Endothelial cell of umbilical vein (primary cell): Measurements from ENCODE around the gene MICB. TPM values are rescaled to one million over a fixed set of nuclear protein-coding genes. Genes with fewer than 3 reads are reported as not detected.
A peak's percentile ranks its signal among the peaks of the same experiment; 100 is the strongest.

Experiments used
- BruUV-seq: library from RNA; stranded (reverse); fragments of 400-500 nt; replicated peaks from 2 replicates; lab custom pipeline; 2021; lab: Mats Ljungman, UMichigan
- CTCF ChIA-PET: fragments of 300-600, 350-600 bp; sonication (Branson Sonifier 250); formaldehyde crosslinking; loops from one replicate; lab custom pipeline; 2021; ENCODE audit warnings: antibody characterized with exemption, inconsistent platforms; lab: Charles Lee
- POLR2A ChIA-PET: fragments of 300-600, 350-600 bp; sonication (Branson Sonifier 250); formaldehyde crosslinking; loops from one replicate; lab custom pipeline; 2021; ENCODE audit warnings: antibody characterized with exemption, inconsistent platforms; lab: Charles Lee
- DNase-seq: peaks from one replicate; pipeline ENCODE4 v3.0.0-alpha.2; 2011; ENCODE audit warnings: low read depth, low spot score
- FAIRE-seq: peaks from 2 replicates; lab custom pipeline; 2011; peaks lifted over from hg19 to GRCh38; lab: Jason Lieb, UNC
- H2AFZ ChIP-seq: 2 replicates; pipeline ENCODE4 v1.6.0; 2012; ENCODE audit warnings: low read depth, low read length, control low read depth, inconsistent platforms
- H3K27ac ChIP-seq: 2 replicates; pipeline ENCODE4 v1.5.1; 2011; ENCODE audit warnings: low read depth, mild to moderate bottlenecking, control low read depth, low read length, moderate library complexity; ENCODE audit not compliant: insufficient read depth
- H3K27me3 ChIP-seq, 2 experiments: 2 replicates each; pipeline versions ENCODE4 v1.6.0 to v1.6.1; 2011; ENCODE audit warnings: low read length in 2 of 2, mixed read lengths in 1 of 2; ENCODE audit not compliant: control insufficient read depth in 2 of 2, insufficient read depth in 2 of 2
- H3K36me3 ChIP-seq, 2 experiments: 2 replicates in 1 of 2; 3 replicates in 1 of 2; pipeline ENCODE4 v1.5.1; 2011; ENCODE audit warnings: low read length in 2 of 2, mild to moderate bottlenecking in 1 of 2, moderate library complexity in 1 of 2; ENCODE audit not compliant: control insufficient read depth in 2 of 2, insufficient read depth in 2 of 2; ENCODE audit errors: extremely low read depth in 1 of 2
- H3K4me1 ChIP-seq: 3 replicates; pipeline ENCODE4 v1.5.1; 2011; ENCODE audit warnings: mild to moderate bottlenecking, low read length; ENCODE audit not compliant: control insufficient read depth, insufficient read depth; ENCODE audit errors: extremely low read depth
- H3K4me2 ChIP-seq: 2 replicates; pipeline ENCODE4 v1.6.1; 2011; ENCODE audit warnings: low read length, control low read depth, mixed read lengths; ENCODE audit not compliant: insufficient read depth
- H3K4me3 ChIP-seq, 3 experiments: fragments of 200-600 bp in 1 of 3; sonication (generic), shearing (Covaris generic) in 1 of 3; replicated peaks in 1 of 3; 2 replicates each; pipeline ENCODE4 v1.5.1; 2011 to 2016; ENCODE audit warnings: control low read depth in 3 of 3, low read length in 3 of 3, mild to moderate bottlenecking in 2 of 3, inconsistent platforms in 1 of 3, low read depth in 1 of 3, moderate library complexity in 1 of 3; ENCODE audit not compliant: insufficient read depth in 1 of 3
- H3K79me2 ChIP-seq: 2 replicates; pipeline ENCODE4 v1.6.0; 2012; ENCODE audit warnings: low read length, inconsistent platforms; ENCODE audit not compliant: control insufficient read depth, insufficient read depth
- H3K9ac ChIP-seq: replicated peaks from 2 replicates; pipeline ENCODE3; 2011; ENCODE audit warnings: low read length, control low read depth; ENCODE audit not compliant: insufficient read depth; ENCODE audit errors: extremely low read depth
- H3K9me1 ChIP-seq: replicated peaks from 3 replicates; pipeline ENCODE4 v1.6.0; 2011; ENCODE audit warnings: mild to moderate bottlenecking, low read length; ENCODE audit not compliant: control insufficient read depth, insufficient read depth; ENCODE audit errors: extremely low read depth
- H3K9me3 ChIP-seq: replicated peaks from 2 replicates; pipeline ENCODE4 v1.5.1; 2012; ENCODE audit warnings: low read length, inconsistent platforms; ENCODE audit not compliant: control insufficient read depth, insufficient read depth
- H4K20me1 ChIP-seq: replicated peaks from 2 replicates; pipeline ENCODE3; 2011; ENCODE audit warnings: mild to moderate bottlenecking, low read length; ENCODE audit not compliant: control insufficient read depth, insufficient read depth; ENCODE audit errors: extremely low read depth
- CTCF ChIP-seq, 2 donors: IDR thresholded peaks; 1 replicate in 1 of 2; 2 replicates in 1 of 2; pipeline ENCODE4 v1.5.1; 2011; ENCODE audit warnings: low read length in 2 of 2, mild to moderate bottlenecking in 2 of 2, moderate library complexity in 2 of 2, control low read depth in 1 of 2, inconsistent platforms in 1 of 2, low read depth in 1 of 2; ENCODE audit not compliant: insufficient read depth in 1 of 2; ENCODE audit errors: extremely low read depth in 1 of 2
- EZH2 ChIP-seq: IDR thresholded peaks from 2 replicates; pipeline ENCODE4 v1.6.1; 2012; ENCODE audit warnings: borderline replicate concordance, low read depth, mild to moderate bottlenecking, moderate library complexity, low read length, inconsistent platforms; ENCODE audit not compliant: severe bottlenecking
- MYC ChIP-seq: IDR thresholded peaks from one replicate; pipeline ENCODE4 v1.6.1; 2011; ENCODE audit warnings: mild to moderate bottlenecking, low read depth, low read length
- POLR2A ChIP-seq: IDR thresholded peaks from 2 replicates; pipeline ENCODE4 v1.6.1; 2012; ENCODE audit warnings: low read depth, mild to moderate bottlenecking, control low read depth, low read length
- POLR2AphosphoS5 ChIP-seq: IDR thresholded peaks from 2 replicates; pipeline ENCODE4 v1.6.1; 2012; ENCODE audit warnings: low read depth, mild to moderate bottlenecking, control low read depth, low read length, moderate library complexity; ENCODE audit not compliant: insufficient read depth
- dilution Hi-C: fragments of 300-500 bp; cut with MboI; formaldehyde crosslinking; loops from one replicate; pipeline ENCODE4 v1.15.0; 2019; ENCODE audit warnings: low sequenced_read_pairs; ENCODE audit not compliant: extremely low pct_ligation_motif_present
- intact Hi-C: fragments of 100-400 bp; cut with micrococcal nuclease; formaldehyde crosslinking; loops from one replicate; pipeline ENCODE4 v1.10.0; 2022
- polyA plus RNA-seq, 4 experiments: library from polyadenylated mRNA; depleted of rRNA in 3 of 4; stranded (reverse) in 3 of 4; unstranded in 1 of 4; fragments of >200 nt; gene quantifications; 2 replicates each; pipeline versions ENCODE4 v1.2.1 to v1.2.3, GENCODE V29; 2011 to 2012; ENCODE audit warnings: missing spikeins in 1 of 4
- total RNA-seq: library from RNA; stranded (reverse); gene quantifications from 2 replicates; pipeline ENCODE4 v1.2.3, GENCODE V29; 2021

Gene MICB
- total and polyA plus RNA-seq, 2 donors (not counting 3 experiments of a cell fraction or from before 2014, with no cell fraction given): 32.8 to 36.3 TPM

GRCh38 chr6:31557443-31558317 is 59.7 kb downstream of the MICB start:
- dilution Hi-C loops (no loop called here), intact Hi-C loops (no loop called here)
- DNase-seq (no peak), FAIRE-seq (peak; percentile 38)
- Histone ChIP-seq H3K9me1 (no peaks in the 10 kb centered on the region), H3K27me3 (no peaks in the 10 kb centered on the region), H3K79me2 (peaks cover 7% of the 10 kb centered on the region), H3K36me3 (peaks cover 2 to 10% of the 10 kb centered on the region in 2 experiments), H3K9ac (no peak overlapping the region), H3K4me3 (no peak overlapping the region), H3K9me3 (no peaks in the 10 kb centered on the region), H3K4me1 (peaks cover 56% of the 10 kb centered on the region), H3K27ac (peak overlapping the region; percentile 98), H2AFZ (no peak overlapping the region), H4K20me1 (no peaks in the 10 kb centered on the region), H3K4me2 (no peak overlapping the region)
- ChIA-PET CTCF (interaction anchor here (31.0 kb wide), 1 partner anchor 31 kb away, joined by 1517 read pairs; the partner anchor contains the start of genes LST1, LTB, NCR3 and TNF), POLR2A (no interaction called here)
- TF ChIP-seq EZH2: no peak
- TF ChIP-seq MYC: no peak
- TF ChIP-seq CTCF (IDR thresholded peaks at IDR 0.05; ENCODE audit: extremely low read depth in 1 of 2, insufficient read depth in 1 of 2, low read depth in 1 of 2, low read length in 2 of 2): no peak
- no peak for TF ChIP-seq POLR2AphosphoS5
- TF ChIP-seq POLR2A: no peak
- BruUV-seq: no TSS peak
